Hepatocyte (in vitro differentiated cells): ENCODE data around the gene WNT7A.

Source experiments
- EZH2 ChIP-seq: fragments of 200-600 bp; sonication (generic); IDR thresholded peaks from 2 replicates; pipeline ENCODE4 v1.6.1; 2016; ENCODE audit warnings: antibody characterized with exemption, mild to moderate bottlenecking, borderline replicate concordance
- TF ChIP-seq, protein P1 (sequence below): fragments of 200-600 bp; sonication (generic); IDR thresholded peaks from 2 replicates; pipeline ENCODE4 v1.5.1; 2016; ENCODE audit warnings: antibody characterized with exemption, mild to moderate bottlenecking; ENCODE audit not compliant: poor library complexity

DNA sequence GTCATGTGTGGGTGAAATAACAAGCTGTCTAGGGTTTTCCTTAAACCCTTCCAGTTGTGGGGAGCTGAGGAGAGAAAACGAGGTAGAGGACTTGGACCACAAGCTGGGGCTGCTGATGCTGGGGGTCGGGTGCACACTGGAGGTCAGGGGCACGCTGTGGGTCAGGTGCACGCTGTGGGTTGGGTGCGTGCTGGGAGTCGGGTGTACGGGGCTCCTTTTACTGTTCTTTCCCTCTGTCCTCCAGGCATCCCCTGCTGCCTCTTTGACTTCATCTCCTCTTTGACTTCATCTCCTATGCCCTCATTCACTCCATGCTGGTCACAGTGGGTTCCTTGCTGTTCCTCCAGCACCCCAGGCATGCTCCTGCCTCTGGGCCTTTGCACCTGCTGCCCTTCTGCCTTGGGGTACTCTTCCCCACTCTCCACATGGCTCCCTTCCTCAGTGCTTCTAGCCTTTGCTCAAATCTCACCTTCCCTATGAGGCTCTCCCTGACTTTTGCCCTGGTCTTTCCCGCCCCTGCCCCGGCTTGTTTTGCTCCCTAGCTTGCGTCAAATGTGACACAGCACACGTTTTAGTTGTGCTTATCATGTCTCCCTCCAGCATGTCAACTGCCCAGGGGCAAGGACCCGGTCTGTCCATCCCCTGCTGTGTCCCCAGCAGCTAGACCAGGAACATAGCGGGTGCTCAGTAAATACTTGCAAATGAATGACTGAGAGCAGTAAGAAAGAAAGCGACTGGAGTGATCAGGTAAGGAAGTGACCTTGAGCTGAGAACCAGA is 45.4 kb downstream of the WNT7A start:
- TF ChIP-seq, protein P1, sequence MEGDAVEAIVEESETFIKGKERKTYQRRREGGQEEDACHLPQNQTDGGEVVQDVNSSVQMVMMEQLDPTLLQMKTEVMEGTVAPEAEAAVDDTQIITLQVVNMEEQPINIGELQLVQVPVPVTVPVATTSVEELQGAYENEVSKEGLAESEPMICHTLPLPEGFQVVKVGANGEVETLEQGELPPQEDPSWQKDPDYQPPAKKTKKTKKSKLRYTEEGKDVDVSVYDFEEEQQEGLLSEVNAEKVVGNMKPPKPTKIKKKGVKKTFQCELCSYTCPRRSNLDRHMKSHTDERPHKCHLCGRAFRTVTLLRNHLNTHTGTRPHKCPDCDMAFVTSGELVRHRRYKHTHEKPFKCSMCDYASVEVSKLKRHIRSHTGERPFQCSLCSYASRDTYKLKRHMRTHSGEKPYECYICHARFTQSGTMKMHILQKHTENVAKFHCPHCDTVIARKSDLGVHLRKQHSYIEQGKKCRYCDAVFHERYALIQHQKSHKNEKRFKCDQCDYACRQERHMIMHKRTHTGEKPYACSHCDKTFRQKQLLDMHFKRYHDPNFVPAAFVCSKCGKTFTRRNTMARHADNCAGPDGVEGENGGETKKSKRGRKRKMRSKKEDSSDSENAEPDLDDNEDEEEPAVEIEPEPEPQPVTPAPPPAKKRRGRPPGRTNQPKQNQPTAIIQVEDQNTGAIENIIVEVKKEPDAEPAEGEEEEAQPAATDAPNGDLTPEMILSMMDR: no peak
- no peak for TF ChIP-seq EZH2
